Neural progenitor cell (in vitro differentiated cells): ENCODE results near the gene CD79A. TPM values are rescaled to one million over a fixed set of nuclear protein-coding genes. Genes with fewer than 3 reads are reported as not detected.

Experiments used
- DNase-seq: peaks from one replicate; pipeline ENCODE4 v3.0.0-alpha.2; 2016; ENCODE audit warnings: low spot score
- H2AFZ ChIP-seq: fragments of 200-600 bp; sonication (generic); replicated peaks from 2 replicates; pipeline ENCODE4 v1.6.1; 2016; ENCODE audit warnings: antibody characterized with exemption
- H3F3A ChIP-seq: fragments of 200-600 bp; sonication (generic); 2 replicates; pipeline ENCODE4 v1.6.1; 2016; ENCODE audit warnings: antibody characterized with exemption, low read depth
- H3K27ac ChIP-seq: fragments of 200-600 bp; sonication (generic); 2 replicates; pipeline ENCODE4 v1.5.1; 2016; ENCODE audit warnings: mild to moderate bottlenecking
- H3K27me3 ChIP-seq: fragments of 200-600 bp; sonication (generic); 2 replicates; pipeline ENCODE4 v1.6.1; 2016; ENCODE audit warnings: mild to moderate bottlenecking, moderate library complexity
- H3K36me3 ChIP-seq: fragments of 200-600 bp; sonication (generic); 2 replicates; pipeline ENCODE4 v1.5.1; 2016
- H3K4me1 ChIP-seq: fragments of 200-600 bp; sonication (generic); 2 replicates; pipeline ENCODE4 v1.6.1; 2016; ENCODE audit warnings: mixed run types
- H3K4me2 ChIP-seq: fragments of 200-600 bp; sonication (generic); 2 replicates; pipeline ENCODE4 v1.6.1; 2016
- H3K4me3 ChIP-seq: fragments of 200-600 bp; sonication (generic); 2 replicates; pipeline ENCODE4 v1.5.1; 2016
- H3K79me2 ChIP-seq: fragments of 200-600 bp; sonication (generic); 2 replicates; pipeline ENCODE4 v1.6.1; 2016; ENCODE audit warnings: low read depth
- H3K9ac ChIP-seq: fragments of 200-600 bp; sonication (generic); 2 replicates; pipeline ENCODE4 v1.6.1; 2016
- H3K9me3 ChIP-seq: fragments of 200-600 bp; sonication (generic); 2 replicates; pipeline ENCODE4 v1.5.1; 2016; ENCODE audit warnings: low read depth
- H4K20me1 ChIP-seq: fragments of 200-600 bp; sonication (generic); 2 replicates; pipeline ENCODE4 v1.6.1; 2016; ENCODE audit warnings: low read depth
- H3K27ac Mint-ChIP-seq: 3 replicates; pipeline ENCODE4 v1.8.0; 2021; ENCODE audit warnings: mixed read lengths
- H3K27me3 Mint-ChIP-seq: 2 replicates; pipeline ENCODE4 v1.8.0; 2022; ENCODE audit warnings: low read depth, mild to moderate bottlenecking, inconsistent platforms, moderate library complexity, mixed read lengths; ENCODE audit not compliant: insufficient read depth
- H3K36me3 Mint-ChIP-seq: 3 replicates; pipeline ENCODE4 v1.8.0; 2021; ENCODE audit warnings: mixed read lengths
- H3K4me1 Mint-ChIP-seq: 3 replicates; pipeline ENCODE4 v1.8.0; 2021; ENCODE audit warnings: mixed read lengths
- H3K4me3 Mint-ChIP-seq: 3 replicates; pipeline ENCODE4 v1.8.0; 2021; ENCODE audit warnings: mild to moderate bottlenecking, moderate library complexity, mixed read lengths
- H3K9me3 Mint-ChIP-seq: 3 replicates; pipeline ENCODE4 v1.8.0; 2020; ENCODE audit warnings: mixed read lengths
- CTCF ChIP-seq: fragments of 200-600 bp; sonication (generic); IDR thresholded peaks from 2 replicates; pipeline ENCODE4 v1.5.1; 2017; ENCODE audit warnings: antibody characterized with exemption, mild to moderate bottlenecking
- EZH2 ChIP-seq: fragments of 200-600 bp; sonication (generic); IDR thresholded peaks from 2 replicates; pipeline ENCODE4 v1.6.1; 2017; ENCODE audit warnings: antibody characterized with exemption, mild to moderate bottlenecking, moderate library complexity
- EZH2phosphoT487 ChIP-seq: fragments of 200-600 bp; sonication (generic); IDR thresholded peaks from 2 replicates; pipeline ENCODE4 v1.6.1; 2017; ENCODE audit warnings: antibody characterized with exemption
- total RNA-seq: library from RNA; depleted of rRNA; stranded (reverse); fragments of >200 nt; gene quantifications from 2 replicates; pipeline ENCODE4 v1.2.3, GENCODE V29; 2015; ENCODE audit warnings: low replicate concordance

Gene CD79A
- total RNA-seq, 1 donor from 2014 or later: 0.11 TPM

DNA sequence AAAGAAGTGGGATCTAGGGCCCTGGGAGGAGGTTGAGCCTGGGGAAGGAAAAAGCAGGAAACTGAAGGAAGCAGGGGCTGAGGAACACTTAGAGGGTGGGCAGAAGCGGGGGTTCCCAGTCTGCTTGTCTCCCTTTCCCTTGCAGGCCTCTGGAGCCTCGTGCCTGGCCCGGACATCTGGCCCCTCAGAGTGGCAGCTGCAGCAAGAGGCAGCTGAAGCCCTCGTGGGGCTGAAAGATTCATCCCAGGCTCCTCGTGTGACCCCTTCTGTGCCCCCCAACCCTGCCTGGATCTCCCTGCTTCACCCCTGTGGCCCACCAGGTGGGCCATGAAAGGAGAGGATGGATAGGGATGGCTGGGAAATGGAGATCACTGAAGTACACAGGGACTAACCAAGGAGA lies 26.7 kb upstream of the CD79A start:
- no peak overlapping the region for H3K27ac ChIP-seq
- Mint-ChIP-seq H3K4me1 (no peaks in the 10 kb centered on the region), H3K36me3 (no peaks in the 10 kb centered on the region), H3K27me3 (peaks cover 22% of the 10 kb centered on the region), H3K9me3 (no peaks in the 10 kb centered on the region), H3K4me3 (no peak overlapping the region), H3K27ac (no peak overlapping the region)
- H3K9ac ChIP-seq: no peak overlapping the region
- TF ChIP-seq EZH2 (no peak), EZH2phosphoT487 (no peak), CTCF (no peak)
- no peak overlapping the region for H2AFZ ChIP-seq
- no peak overlapping the region for H3K4me2 ChIP-seq
- peaks cover 58% of the 10 kb centered on the region for H3K27me3 ChIP-seq
- no peaks in the 10 kb centered on the region for H3K9me3 ChIP-seq
- DNase-seq: no peak
- no peaks in the 10 kb centered on the region for H3F3A ChIP-seq
- no peaks in the 10 kb centered on the region for H4K20me1 ChIP-seq
- H3K4me3 ChIP-seq: no peak overlapping the region
- no peaks in the 10 kb centered on the region for H3K36me3 ChIP-seq
- no peaks in the 10 kb centered on the region for H3K79me2 ChIP-seq
- H3K4me1 ChIP-seq: no peaks in the 10 kb centered on the region

- no peak overlapping the region for H3K4me2 ChIP-seq
- H3F3A ChIP-seq: no peaks in the 10 kb centered on the region
- TF ChIP-seq CTCF (no peak), EZH2phosphoT487 (no peak), EZH2 (no peak)
- H3K4me3 Mint-ChIP-seq: no peak overlapping the region
- no peaks in the 10 kb centered on the region for H3K36me3 Mint-ChIP-seq
- H3K9me3 ChIP-seq: no peaks in the 10 kb centered on the region
- no peaks in the 10 kb centered on the region for H3K79me2 ChIP-seq
- H3K4me3 ChIP-seq: no peak overlapping the region
- H2AFZ ChIP-seq: no peak overlapping the region
- no peak overlapping the region for H3K27ac Mint-ChIP-seq
- H3K36me3 ChIP-seq: no peaks in the 10 kb centered on the region
- no peak for DNase-seq
- H3K4me1 Mint-ChIP-seq: no peaks in the 10 kb centered on the region
- H3K4me1 ChIP-seq: no peaks in the 10 kb centered on the region
- H3K9me3 Mint-ChIP-seq: no peaks in the 10 kb centered on the region
- H3K9ac ChIP-seq: no peak overlapping the region
- no peaks in the 10 kb centered on the region for H4K20me1 ChIP-seq
- peaks cover 22% of the 10 kb centered on the region for H3K27me3 Mint-ChIP-seq
- no peak overlapping the region for H3K27ac ChIP-seq
- peaks cover 66% of the 10 kb centered on the region for H3K27me3 ChIP-seq
Observed at GRCh38 chr19:41851456-41851855, 25.6 kb upstream of the CD79A start.

GRCh38 chr19:41853344-41853743 lies 23.7 kb upstream of the CD79A start:
- H3K27me3 ChIP-seq: peaks cover 85% of the 10 kb centered on the region
- H3K4me1 Mint-ChIP-seq: no peaks in the 10 kb centered on the region

More at GRCh38 chr19:41853344-41853743, 23.7 kb upstream of the CD79A start:
- Histone ChIP-seq H3K9me3 (no peaks in the 10 kb centered on the region), H3K4me1 (no peaks in the 10 kb centered on the region), H3F3A (no peaks in the 10 kb centered on the region), H3K36me3 (no peaks in the 10 kb centered on the region), H3K79me2 (no peaks in the 10 kb centered on the region), H3K4me2 (no peak overlapping the region), H3K9ac (no peak overlapping the region), H3K27ac (no peak overlapping the region), H2AFZ (no peak overlapping the region), H3K4me3 (no peak overlapping the region), H4K20me1 (no peaks in the 10 kb centered on the region)
- TF ChIP-seq EZH2phosphoT487 (no peak), CTCF (no peak), EZH2 (no peak)
- Mint-ChIP-seq H3K36me3 (no peaks in the 10 kb centered on the region), H3K9me3 (no peaks in the 10 kb centered on the region), H3K27me3 (peaks cover 22% of the 10 kb centered on the region), H3K27ac (no peak overlapping the region), H3K4me3 (no peak overlapping the region)
- DNase-seq: no peak
